Measurements from ENCODE around the gene SNTB2. TPM values are rescaled to one million over a fixed set of nuclear protein-coding genes. Genes with fewer than 3 reads are reported as not detected.
"Not testable (repeated sequence)": the region's sequence is repeated elsewhere in the genome, so short reads cannot be mapped to it uniquely, and the experiment has no call there.

Gene SNTB2
- total RNA-seq, 1 experiment from 2014 or later: 12.0 TPM

DNA sequence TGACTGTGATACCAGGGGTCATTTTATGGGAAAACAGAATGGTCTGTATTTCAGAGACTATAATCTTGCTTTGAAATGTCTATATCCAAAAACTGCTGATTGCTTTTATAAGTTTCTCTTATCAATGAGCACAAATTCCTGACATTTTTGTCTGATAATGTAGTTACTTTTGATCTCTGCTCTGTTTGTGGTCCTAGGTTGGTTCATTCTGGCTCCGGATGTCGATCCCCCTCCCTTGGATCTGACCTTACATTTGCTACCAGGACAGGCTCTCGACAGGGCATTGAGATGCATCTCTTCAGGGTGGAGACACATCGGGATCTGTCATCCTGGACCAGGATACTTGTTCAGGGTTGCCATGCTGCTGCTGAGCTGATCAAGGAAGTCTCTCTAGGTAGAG, 96.9 kb downstream of the SNTB2 start:
- no peak for DNase-seq (ENCODE audit: extremely low read depth, low read depth)

DNA sequence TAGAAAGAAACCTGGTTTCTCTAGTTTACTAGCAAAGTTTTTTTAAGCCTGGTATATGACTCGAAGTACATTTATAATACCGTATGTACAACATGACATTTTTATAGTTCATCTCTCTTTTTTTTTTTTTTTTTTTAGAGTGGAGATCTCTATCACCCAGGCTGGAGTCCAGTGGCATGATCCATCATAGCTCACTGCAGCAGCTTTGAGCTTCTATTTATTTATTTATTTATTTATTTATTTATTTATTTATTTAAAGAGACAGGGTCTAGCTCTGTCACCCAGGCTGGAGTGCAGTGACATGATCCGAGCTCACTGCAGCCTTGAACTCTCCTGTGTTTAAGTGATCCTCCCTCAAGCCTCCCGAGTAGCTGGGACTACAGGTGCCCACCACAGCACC, 98.3 kb downstream of the SNTB2 start:
- no peak for DNase-seq (ENCODE audit: extremely low read depth, low read depth)

DNA sequence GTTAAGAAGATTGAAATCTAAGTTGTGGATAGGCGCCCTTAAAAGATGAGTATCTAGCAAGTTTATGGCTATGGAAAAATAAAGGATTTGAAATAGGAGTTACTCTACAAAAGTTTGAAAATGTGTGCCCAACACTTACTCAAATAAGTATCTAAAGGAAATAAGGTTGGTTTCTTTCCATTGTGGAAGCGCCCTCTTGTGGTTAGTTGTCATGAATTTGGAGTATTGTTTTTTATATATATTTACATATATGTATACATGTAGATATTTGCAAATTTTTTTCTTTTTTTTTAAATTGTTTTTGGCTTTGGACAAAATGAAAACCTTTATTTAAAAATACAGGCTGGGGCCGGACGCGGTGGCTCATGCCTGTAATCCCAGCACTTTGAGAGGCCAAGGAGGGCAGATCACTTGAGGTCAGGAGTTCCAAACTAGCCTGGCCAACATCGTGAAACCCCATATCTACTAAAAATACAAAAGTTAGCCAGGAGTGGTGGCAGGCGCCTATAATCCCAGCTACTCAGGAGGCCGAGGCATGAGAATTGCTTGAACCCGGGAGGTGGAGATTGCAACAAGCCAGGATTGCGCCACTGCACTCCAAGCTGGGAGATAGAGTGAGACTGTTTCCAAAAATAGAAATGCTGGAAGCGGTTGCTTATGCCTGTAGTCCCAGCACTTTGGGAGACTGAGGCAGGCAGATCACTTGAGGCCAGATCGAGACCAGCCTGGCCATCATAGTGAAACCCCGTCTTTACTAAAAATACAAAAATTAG, 100.2 kb downstream of the SNTB2 start:
- peak; percentile 41 for DNase-seq (ENCODE audit: extremely low read depth, low read depth)

DNA sequence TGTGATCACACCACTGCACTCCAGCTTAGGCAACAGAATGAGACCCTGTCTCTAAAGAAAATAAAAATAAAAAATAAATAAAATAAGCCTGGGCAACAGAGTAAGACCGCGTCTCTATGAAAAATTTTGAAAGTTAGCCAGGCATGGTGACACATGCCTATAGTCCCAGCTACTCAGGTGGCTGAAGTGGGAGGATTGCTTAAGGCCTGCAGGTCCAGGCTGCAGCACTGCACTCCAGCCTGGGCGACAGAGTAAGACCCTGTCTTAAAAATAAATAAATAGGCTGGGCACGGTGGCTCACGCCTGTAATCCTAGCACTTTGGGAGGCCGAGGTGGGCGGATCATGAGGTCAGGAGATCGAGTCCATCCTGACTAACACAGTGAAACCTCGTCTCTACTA, 104.7 kb downstream of the SNTB2 start:
- DNase-seq (ENCODE audit: extremely low read depth, low read depth): not testable (repeated sequence)

DNA sequence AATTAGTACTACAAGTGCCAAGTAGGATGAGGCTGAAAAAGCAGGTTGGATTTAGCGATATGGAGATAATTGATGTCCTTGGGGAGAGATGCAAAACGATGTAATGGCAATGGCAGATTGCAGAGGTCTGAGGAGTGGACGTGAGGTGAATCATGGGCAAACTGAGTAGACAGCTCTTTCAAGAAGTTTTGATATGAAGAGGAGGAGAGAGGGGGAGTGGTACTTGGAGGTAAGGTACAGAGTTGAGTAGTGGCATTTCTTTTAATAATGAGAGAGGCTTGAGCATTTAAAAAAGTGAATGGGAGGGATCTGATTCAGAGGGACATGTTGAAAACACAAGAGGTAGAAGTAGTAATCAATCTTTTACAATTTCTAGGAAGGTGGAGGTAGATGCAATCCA, 106.4 kb downstream of the SNTB2 start:
- DNase-seq (ENCODE audit: extremely low read depth, low read depth): no peak

DNA sequence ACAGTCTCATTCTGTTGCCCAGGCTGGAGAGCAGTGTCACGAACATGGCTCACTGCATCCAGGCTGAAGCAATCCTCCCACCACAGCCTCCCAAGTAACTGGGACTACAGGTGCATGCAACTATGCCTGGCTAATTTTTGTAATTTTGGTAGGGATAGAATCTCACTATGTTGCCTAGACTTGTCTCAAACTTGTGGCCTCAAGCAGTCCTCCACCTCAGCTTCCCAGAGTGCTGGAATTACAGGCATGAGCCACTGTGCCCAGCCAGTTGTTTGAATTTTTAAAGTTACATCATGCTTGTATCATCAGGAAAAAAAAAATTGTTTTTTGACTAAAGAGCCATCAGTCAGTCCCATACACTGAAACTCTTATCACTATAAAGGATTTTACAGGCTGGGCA, 107.1 kb downstream of the SNTB2 start:
- no peak for DNase-seq (ENCODE audit: extremely low read depth, low read depth)

DNA sequence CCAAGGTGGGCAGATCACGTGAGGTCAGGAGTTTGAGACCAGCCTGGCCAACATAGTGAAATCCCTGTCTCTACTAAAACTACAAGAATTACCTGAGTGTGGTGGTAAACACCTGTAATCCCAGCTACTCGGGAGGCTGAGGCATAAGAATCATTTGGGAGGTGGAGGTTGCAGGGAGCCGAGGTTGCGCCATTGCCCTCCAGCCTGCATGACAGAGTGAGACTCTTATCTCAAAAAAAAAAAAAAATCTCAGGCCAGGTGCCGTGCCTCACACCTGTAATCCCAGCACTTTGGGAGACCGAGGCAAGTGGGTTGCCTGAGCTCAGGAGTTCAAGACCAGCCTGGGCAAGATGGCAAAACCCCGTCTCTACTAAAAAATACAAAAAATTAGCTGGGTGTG, 109.8 kb downstream of the SNTB2 start:
- DNase-seq (ENCODE audit: extremely low read depth, low read depth): not testable (repeated sequence)

DNA sequence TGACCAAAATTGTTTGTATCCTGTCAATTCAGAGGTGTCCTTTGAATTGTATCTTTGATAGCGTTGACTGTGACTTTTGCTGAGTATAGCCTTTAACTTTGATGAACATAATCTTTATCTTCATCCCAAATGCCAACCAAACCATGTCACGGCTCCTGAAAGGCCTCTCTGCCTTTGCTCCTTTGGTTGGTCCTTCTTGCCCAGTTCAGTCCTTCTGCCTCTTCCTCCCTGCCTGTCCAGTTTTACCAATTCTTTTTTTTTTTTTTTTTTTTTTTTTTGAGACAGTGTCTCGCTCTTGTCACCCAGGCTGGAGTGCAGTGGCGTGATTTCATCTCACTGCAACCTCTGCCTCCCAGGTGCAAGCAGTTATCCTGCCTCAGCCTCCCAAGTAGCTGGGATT, 111.3 kb downstream of the SNTB2 start:
- DNase-seq (ENCODE audit: extremely low read depth, low read depth): no peak

DNA sequence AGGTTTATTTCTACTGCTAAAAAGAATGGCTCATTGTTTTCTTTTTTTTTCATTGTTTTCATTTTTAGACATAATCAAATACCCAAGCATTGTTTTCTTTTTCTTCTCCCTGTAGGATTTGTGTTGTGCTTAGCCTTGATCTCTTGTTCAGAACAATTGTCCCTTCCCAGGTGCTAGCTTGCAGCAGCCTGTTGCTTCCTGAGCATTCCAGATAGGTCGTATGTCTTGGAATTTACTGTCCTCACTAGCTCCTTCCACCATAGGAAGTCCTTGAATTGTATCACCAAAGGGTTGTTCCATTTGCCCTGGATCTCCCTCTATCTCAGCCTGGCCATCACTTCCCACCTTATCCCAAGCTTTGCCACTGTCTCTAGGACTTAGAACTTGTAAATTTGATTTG, 114.2 kb downstream of the SNTB2 start:
- DNase-seq (ENCODE audit: extremely low read depth, low read depth): no peak

DNA sequence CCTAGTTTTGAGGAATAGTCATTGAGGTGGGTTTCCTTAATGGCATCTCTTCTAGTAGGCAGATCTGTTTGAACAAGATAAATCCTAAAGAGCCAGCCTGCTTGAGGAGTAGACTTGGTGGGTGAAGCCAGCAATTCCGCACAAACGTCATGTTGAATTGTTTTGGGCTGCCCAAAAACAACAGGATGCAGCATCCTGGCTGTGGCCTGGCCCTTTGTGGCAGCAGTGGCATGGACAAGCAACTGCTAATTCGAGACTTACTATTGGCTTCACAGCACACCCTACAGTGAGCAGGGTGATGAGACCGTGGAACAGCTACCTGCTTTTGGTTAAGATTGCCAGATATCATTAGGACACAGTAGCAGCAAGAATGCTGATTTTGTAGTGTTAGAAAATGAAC, 114.9 kb downstream of the SNTB2 start:
- no peak for DNase-seq (ENCODE audit: extremely low read depth, low read depth)

DNA sequence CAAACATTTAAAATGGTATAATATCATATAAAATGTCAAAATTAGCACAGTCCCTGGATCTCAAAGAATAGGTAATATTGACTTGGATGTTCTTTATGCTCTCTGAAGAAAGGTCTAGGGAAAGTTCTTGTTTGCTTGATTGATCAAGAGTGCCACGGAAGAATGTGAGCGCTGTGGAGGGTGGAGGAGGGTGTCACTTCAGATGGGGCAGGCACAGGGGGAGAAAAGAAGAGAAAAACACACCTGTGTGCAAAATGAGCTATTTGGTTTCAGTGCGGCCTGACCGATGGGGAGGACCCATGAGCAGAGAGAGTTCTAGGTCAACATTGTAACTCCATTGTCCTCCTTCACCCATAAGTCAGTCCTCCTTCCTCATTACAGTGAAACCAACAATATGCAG, 115.3 kb downstream of the SNTB2 start:
- DNase-seq (ENCODE audit: extremely low read depth, low read depth): no peak

DNA sequence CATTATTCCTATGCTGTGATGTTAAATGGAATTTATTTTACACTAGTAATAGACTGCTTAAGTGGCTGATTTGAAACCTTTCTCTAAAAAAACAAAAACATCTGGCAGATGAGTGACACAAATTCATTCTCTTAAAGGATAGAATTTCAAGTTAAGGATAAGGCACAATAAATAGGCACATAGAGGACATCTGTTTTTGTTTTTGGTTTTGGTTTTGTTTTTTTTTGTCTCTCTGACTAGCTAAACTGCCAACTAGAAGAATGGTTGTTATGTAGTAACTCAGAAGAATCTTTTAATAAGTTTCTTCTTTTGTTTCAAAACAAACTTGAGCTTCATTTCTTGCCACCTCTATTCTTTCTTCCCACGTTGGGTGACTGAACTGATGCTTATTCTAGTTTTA, 119.1 kb downstream of the SNTB2 start:
- DNase-seq (ENCODE audit: extremely low read depth, low read depth): no peak

DNA sequence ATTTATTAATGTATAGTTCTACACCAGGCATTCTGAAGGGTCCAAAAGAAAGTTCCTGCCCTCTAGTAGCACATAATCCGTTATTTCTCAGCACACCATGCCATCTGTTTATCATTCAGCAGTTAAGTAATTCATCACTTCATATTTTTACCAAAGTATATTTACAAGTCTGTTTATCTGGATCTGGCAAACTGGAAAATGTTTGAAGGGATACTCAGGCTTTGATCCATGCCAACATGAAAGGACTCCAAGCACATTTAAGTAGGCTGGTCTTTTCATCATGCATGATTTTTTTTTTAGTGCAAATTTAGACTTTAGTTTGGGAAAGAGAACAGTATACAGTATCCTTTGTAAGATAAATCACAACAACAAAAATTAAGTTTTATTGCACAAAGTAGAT, 120.1 kb downstream of the SNTB2 start:
- no peak for DNase-seq (ENCODE audit: extremely low read depth, low read depth)

DNA sequence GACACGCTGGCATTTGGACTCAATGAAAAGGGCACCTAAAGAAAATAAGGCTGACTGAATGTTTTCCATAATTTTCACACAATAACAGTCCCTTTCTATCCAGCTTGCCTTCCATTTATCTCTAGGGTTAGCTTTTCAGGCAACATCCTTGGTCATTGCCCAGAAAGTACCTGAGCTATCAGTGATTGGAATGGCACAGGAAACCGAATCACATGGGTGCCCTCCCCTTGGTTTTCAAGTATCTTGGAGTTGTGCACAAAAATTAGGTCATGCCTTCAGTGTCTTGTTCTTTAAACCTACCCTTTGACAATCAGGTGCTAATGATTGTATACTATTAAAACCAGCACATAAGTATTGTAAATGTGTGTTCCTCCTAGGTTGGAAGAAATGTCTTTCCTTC, 120.9 kb downstream of the SNTB2 start:
- DNase-seq (ENCODE audit: extremely low read depth, low read depth): no peak

DNA sequence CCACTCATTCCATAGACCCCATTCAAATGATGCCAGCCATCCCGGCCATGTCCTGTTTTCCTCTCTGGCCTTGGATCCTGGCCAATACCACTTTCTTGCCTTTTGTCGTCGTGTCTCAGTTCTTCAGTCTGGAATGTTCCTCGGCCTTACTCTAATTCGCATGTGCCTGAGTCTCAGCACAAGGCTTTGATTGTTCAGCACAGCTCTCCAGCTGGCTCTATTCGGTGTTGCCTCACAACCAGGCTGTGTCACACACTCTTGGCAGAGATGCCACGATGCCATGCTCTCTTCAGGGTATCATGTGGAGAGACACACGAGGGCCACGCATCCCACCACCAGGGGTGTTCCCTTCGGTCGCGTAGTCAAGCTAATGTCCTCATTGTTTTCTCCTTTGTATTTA, 122.4 kb downstream of the SNTB2 start:
- no peak for DNase-seq (ENCODE audit: extremely low read depth, low read depth)

DNA sequence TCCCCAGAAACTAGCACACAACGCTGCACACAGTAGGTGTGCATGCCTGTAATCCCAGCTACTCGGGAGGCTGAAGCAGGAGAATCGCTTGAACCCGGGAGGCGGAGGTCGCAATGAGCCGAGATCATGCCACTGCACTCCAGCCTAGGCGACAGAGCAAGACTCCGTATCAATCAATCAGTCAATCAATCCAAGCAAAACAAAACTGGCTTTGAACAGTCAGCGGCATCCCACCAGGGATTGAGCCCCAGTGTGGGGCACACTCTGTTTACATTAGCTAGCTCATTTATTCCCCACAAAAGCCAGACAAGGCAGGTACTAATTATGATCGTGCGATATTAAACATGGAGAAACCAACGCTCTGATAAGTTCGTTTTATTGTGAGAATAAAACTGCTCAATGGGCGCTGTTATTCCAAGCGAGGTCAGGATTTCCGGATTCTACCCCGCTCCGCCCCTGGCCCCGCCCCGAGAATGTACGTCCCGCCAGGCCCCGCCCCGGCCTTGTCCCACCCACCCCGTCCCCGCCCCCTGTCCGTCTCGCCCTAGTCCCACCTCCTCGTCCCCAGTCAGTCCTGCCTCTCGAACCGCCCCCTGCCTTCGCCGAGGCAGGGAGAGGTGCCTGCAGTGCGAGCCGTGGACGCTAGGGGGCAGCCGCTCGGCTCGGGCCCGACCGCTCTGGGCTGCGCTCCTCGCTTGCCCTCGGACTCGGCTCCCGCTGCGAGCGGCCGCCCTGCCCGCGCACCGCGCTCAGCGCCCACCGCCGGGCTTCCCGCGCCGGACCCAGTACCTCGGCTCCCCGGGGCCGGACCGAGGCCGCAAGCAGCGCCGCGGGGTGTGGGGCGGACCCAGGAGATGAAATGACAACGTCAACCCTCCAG, 123.9 kb downstream of the SNTB2 start, which contains the start of gene VPS4A:
Gene VPS4A, plus strand, starts transcription at position 698 of the 880 bp plus-strand sequence. Its CDS starts 162 bp downstream, at position 860.
- DNase-seq (ENCODE audit: extremely low read depth, low read depth): peak; percentile 90

DNA sequence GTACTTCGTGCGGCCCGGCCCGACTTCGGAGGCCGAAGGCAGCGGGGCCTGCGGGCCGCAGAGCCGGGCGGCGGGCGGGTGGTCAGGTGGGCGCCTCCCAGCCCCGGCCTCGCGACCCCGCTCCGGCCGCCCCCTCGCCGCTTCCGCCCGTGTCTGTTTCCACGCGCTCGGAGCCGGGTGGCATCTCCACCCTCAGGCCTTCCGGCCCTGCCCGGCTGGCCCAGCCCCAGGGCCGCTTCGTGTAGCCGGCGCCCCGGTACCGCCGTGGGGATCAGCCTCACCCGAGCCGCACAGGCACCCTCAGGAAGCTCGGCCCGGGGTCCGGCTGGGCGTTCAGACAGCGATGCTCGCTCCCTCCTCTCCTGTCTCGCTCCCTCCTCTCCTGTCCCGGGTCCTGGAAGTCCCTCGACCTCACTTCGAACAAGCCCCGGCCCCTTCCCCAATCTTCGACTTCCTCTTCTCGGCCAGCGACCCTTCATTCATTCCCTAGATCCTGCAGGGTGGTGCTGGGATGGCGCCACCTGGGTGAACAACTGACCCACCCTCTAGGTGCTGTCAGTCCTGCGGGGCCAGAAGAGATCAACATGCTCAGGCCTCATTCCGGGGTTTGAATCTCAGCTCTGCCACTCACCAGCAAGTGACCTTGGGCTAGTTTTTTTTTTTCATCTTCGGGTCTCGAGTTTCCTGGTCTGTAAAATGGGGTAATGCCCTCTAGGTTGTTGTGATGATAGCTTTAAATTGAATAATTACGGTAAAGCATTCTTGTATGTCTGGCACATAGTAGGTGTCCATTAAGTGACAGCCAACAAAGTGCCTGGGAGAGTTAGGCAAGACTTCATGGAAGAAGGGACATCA, 124.8 kb downstream of the SNTB2 start:
- no peak for DNase-seq (ENCODE audit: extremely low read depth, low read depth)

DNA sequence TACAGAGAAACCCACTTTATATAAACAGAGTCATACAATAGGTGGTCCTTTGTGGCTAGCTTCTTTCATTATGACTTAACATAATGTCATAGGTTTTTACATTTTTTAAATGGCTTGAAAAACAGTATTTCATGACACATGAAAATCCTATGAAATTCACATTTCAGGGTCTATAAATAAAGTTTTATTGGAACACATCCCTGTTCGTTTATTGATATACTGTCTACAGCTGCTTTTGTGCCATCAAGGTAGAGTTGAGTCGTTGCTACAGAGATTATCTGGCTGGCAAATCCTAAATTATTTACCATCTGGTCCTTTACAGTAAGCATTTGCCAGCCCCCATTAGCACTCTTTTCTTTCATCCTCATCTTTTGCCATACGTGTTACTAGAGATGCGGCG, 126.5 kb downstream of the SNTB2 start:
- no peak for DNase-seq (ENCODE audit: extremely low read depth, low read depth)

DNA sequence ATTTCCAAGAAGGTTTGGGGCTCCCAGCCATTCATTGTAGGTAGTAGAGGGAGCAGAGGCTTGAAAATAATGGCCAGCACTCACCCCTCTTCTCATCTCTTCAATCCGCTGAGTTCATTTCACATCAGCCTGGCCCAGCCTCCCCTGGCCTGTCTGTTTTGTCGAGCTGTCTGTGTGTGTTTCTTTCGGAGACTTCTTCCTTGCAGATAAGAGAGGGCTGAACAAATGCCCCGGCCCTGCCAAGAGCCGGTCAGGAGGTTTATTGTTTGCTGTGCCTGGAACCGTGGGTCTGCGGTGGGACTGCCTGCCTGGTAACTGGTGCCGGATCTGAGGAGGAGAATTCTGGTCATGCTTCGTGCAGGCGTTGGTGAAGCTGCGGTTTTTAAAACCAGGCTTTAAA, 127.6 kb downstream of the SNTB2 start:
- no peak for DNase-seq (ENCODE audit: extremely low read depth, low read depth)

DNA sequence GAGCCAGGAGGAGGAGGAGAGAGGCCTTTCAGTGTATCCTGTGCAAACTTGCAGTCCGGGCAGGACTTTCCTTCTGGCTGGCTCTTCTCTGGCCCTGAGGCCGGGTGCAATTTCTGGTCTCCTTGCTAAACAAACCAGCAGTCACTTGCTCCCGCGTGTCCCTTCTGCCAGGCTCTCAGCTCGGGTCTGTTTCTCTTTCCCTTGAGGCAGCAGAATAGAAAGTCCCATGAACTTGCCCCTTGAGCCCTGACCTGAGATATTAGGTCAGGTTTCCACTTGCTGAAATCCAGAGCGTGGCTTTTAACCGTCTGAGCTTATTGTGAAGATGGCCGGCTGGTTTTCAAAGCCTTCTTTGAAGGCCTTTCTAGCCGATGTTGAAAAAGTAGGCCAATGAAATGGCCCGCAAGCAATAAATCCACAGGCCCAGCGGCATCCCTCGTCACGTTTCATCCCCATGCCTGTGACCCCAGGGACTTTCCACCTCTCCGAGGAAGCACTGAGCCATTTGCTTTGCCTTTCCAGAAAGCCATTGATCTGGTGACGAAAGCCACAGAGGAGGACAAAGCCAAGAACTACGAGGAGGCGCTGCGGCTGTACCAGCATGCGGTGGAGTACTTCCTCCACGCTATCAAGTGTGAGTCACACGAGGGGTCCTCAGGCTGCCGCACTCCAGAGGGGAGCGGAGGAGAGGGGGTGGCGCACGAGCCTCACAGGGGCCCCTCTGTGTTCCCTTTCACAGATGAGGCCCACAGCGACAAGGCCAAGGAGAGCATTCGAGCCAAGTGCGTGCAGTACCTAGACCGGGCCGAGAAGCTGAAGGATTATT, 128.7 kb downstream of the SNTB2 start:
- DNase-seq (ENCODE audit: extremely low read depth, low read depth): no peak
